MCF 10A (cell line): ENCODE measurements around the gene CD1C. TPM values are rescaled to one million over a fixed set of nuclear protein-coding genes. Genes with fewer than 3 reads are reported as not detected.
A peak's percentile ranks its signal among the peaks of the same experiment; 100 is the strongest.

Experiments
- BruUV-seq: library from RNA; stranded (reverse); fragments of 400-500 nt; replicated peaks from 2 replicates; lab custom pipeline; 2021; lab: Mats Ljungman, UMichigan
- CTCF ChIA-PET: fragments of 300-600 bp; sonication (Branson Sonifier 250); formaldehyde crosslinking; extraction: SDS; loops from one replicate; lab custom pipeline; 2021; ENCODE audit warnings: antibody characterized with exemption, inconsistent platforms; lab: Yijun Ruan, JAX
- POLR2A ChIA-PET: fragments of 300-600, 350-650 bp; sonication (Branson Sonifier 250); formaldehyde crosslinking; extraction: SDS; loops from one replicate; lab custom pipeline; 2020; ENCODE audit warnings: antibody characterized with exemption, inconsistent platforms; lab: Yijun Ruan, JAX
- DNase-seq: peaks from one replicate; pipeline ENCODE4 v3.0.0-alpha.2; 2018; ENCODE audit not compliant: unreplicated experiment
- H3K27ac Mint-ChIP-seq: one replicate; pipeline ENCODE4 v1.8.0; 2022; ENCODE audit warnings: mild to moderate bottlenecking, low read depth, mixed read lengths; ENCODE audit not compliant: unreplicated experiment
- H3K27me3 Mint-ChIP-seq: one replicate; pipeline ENCODE4 v1.8.0; 2022; ENCODE audit warnings: mixed read lengths; ENCODE audit not compliant: insufficient read depth, unreplicated experiment
- H3K36me3 Mint-ChIP-seq: one replicate; pipeline ENCODE4 v1.8.0; 2022; ENCODE audit warnings: mild to moderate bottlenecking, moderate library complexity, mixed read lengths; ENCODE audit not compliant: insufficient read depth, unreplicated experiment
- H3K4me1 Mint-ChIP-seq: one replicate; pipeline ENCODE4 v1.8.0; 2022; ENCODE audit warnings: mixed read lengths; ENCODE audit not compliant: insufficient read depth, unreplicated experiment
- H3K4me3 Mint-ChIP-seq: one replicate; pipeline ENCODE4 v1.8.0; 2022; ENCODE audit warnings: mild to moderate bottlenecking, moderate library complexity, mixed read lengths; ENCODE audit not compliant: unreplicated experiment
- H3K9me3 Mint-ChIP-seq: one replicate; pipeline ENCODE4 v1.8.0; 2022; ENCODE audit warnings: mixed read lengths; ENCODE audit not compliant: unreplicated experiment
- CTCF ChIP-seq: fragments of 200-600 bp; IDR thresholded peaks from one replicate; pipeline ENCODE4 v1.8.0; 2022; ENCODE audit warnings: antibody characterized with exemption, mild to moderate bottlenecking; ENCODE audit not compliant: unreplicated experiment
- intact Hi-C: fragments of 100-400 bp; cut with micrococcal nuclease; formaldehyde crosslinking; loops from 2 replicates; pipeline ENCODE4 v1.14.1; 2022
- total RNA-seq: library from RNA; stranded (reverse); gene quantifications from 2 replicates; pipeline ENCODE4 v1.2.3, GENCODE V29; 2022

Gene CD1C
- total RNA-seq, 1 experiment from 2014 or later: not detected

GRCh38 chr1:158329300-158329699 lies 39.6 kb downstream of the CD1C start:
- no TSS peak for BruUV-seq
- Mint-ChIP-seq H3K4me3 (no peak overlapping the region), H3K4me1 (no peaks in the 10 kb centered on the region), H3K27me3 (peaks cover 16% of the 10 kb centered on the region), H3K9me3 (no peaks in the 10 kb centered on the region), H3K36me3 (no peaks in the 10 kb centered on the region), H3K27ac (no peak overlapping the region)
- no peak for DNase-seq
- no peak for TF ChIP-seq CTCF
- CTCF ChIA-PET: interaction anchor here (0.6 to 1.9 kb wide), 12 partner anchors 8 to 1797 kb away, joined by 3 to 16 read pairs (median 4); partner anchors contain the start of gene CD1E
- intact Hi-C loops: loop anchor here (1.0 kb wide), 1 partner anchor 125 kb away; no protein-coding TSS in a partner anchor
- POLR2A ChIA-PET: no interaction called here

- intact Hi-C loops: loop anchor here (1.0 kb wide), 1 partner anchor 125 kb away; no protein-coding TSS in a partner anchor
- Mint-ChIP-seq H3K4me1 (no peaks in the 10 kb centered on the region), H3K27ac (no peak overlapping the region), H3K9me3 (no peaks in the 10 kb centered on the region), H3K36me3 (no peaks in the 10 kb centered on the region), H3K4me3 (no peak overlapping the region), H3K27me3 (peaks cover 12% of the 10 kb centered on the region)
- BruUV-seq: no TSS peak
- no peak for TF ChIP-seq CTCF
- POLR2A ChIA-PET: no interaction called here
- CTCF ChIA-PET: interaction anchor here (0.6 to 1.9 kb wide), 17 partner anchors 8 to 1797 kb away, joined by 3 to 16 read pairs (median 3); partner anchors contain the start of gene CD1E
- peak; percentile 49 for DNase-seq
Observed at GRCh38 chr1:158329733-158330132, 40.0 kb downstream of the CD1C start.

- Mint-ChIP-seq H3K9me3 (no peaks in the 10 kb centered on the region), H3K4me3 (no peak overlapping the region), H3K27me3 (peaks cover 11% of the 10 kb centered on the region), H3K36me3 (no peaks in the 10 kb centered on the region), H3K4me1 (no peaks in the 10 kb centered on the region), H3K27ac (no peak overlapping the region)
- ChIA-PET POLR2A (no interaction called here), CTCF (interaction anchor here (0.6 to 1.9 kb wide), 11 partner anchors 9 to 543 kb away, joined by 3 to 16 read pairs (median 4); partner anchors contain the start of gene CD1E)
- intact Hi-C loops: no loop called here
- DNase-seq: no peak
- no peak for TF ChIP-seq CTCF
- no TSS peak for BruUV-seq
Observed at GRCh38 chr1:158330391-158331105, 40.8 kb downstream of the CD1C start.

GRCh38 chr1:158331106-158331425 lies 41.3 kb downstream of the CD1C start:
- TF ChIP-seq CTCF: no peak
- Mint-ChIP-seq H3K9me3 (no peaks in the 10 kb centered on the region), H3K36me3 (no peaks in the 10 kb centered on the region), H3K27me3 (peaks cover 11% of the 10 kb centered on the region), H3K4me3 (no peak overlapping the region), H3K4me1 (no peaks in the 10 kb centered on the region), H3K27ac (no peak overlapping the region)
- CTCF ChIA-PET: interaction anchor here (1.0 to 1.9 kb wide), 2 partner anchors 10 to 128 kb away, joined by 5 to 9 read pairs; no protein-coding TSS in a partner anchor
- DNase-seq: no peak
- intact Hi-C loops: no loop called here
- BruUV-seq: no TSS peak
- POLR2A ChIA-PET: no interaction called here
